WTC11 (cell line): Measurements from ENCODE around the gene WTIP.

Experiments
- ATF1 ChIP-seq: sonication (generic); formaldehyde crosslinking; IDR thresholded peaks from 2 replicates; pipeline ENCODE4 v1.8.1; 2023; ENCODE audit warnings: mild to moderate bottlenecking, moderate library complexity, missing genetic modification reagents
- CREM ChIP-seq: sonication (generic); formaldehyde crosslinking; IDR thresholded peaks from 2 replicates; pipeline ENCODE4 v1.8.1; 2022; ENCODE audit warnings: mild to moderate bottlenecking, missing genetic modification reagents, moderate library complexity
- CTCF ChIP-seq: fragments of 200-600 bp; IDR thresholded peaks from 2 replicates; pipeline ENCODE4 v1.8.0; 2022; ENCODE audit warnings: antibody characterized with exemption
- E2F4 ChIP-seq: sonication (generic); formaldehyde crosslinking; IDR thresholded peaks from 2 replicates; pipeline ENCODE4 v1.8.1; 2022; ENCODE audit warnings: low read depth, mild to moderate bottlenecking, moderate library complexity, missing genetic modification reagents, borderline replicate concordance
- ERG ChIP-seq: fragments of 250-450 bp; sonication (Bioruptor Pico); IDR thresholded peaks from 2 replicates; pipeline ENCODE4 v1.8.0; 2021; ENCODE audit warnings: mild to moderate bottlenecking
- JUN ChIP-seq: sonication (generic); formaldehyde crosslinking; IDR thresholded peaks from 2 replicates; pipeline ENCODE4 v1.8.0; 2023; ENCODE audit warnings: mild to moderate bottlenecking, missing genetic modification reagents
- NFYB ChIP-seq: sonication (generic); formaldehyde crosslinking; conservative IDR thresholded peaks from 2 replicates; pipeline ENCODE4 v1.8.0; 2022; ENCODE audit warnings: low read depth, missing genetic modification reagents
- NR1H2 ChIP-seq: sonication (generic); formaldehyde crosslinking; IDR thresholded peaks from 2 replicates; pipeline ENCODE4 v1.9.0; 2021; ENCODE audit warnings: mild to moderate bottlenecking, moderate library complexity, missing genetic modification reagents
- RELA ChIP-seq: sonication (generic); formaldehyde crosslinking; IDR thresholded peaks from 2 replicates; pipeline ENCODE4 v1.8.1; 2022; ENCODE audit warnings: missing genetic modification reagents, mild to moderate bottlenecking, borderline replicate concordance
- STAT6 ChIP-seq: sonication (generic); formaldehyde crosslinking; conservative IDR thresholded peaks from 2 replicates; pipeline ENCODE4 v1.8.1; 2023; ENCODE audit warnings: mild to moderate bottlenecking, low read depth, missing genetic modification reagents, moderate library complexity
- ZBTB21 ChIP-seq: sonication (generic); formaldehyde crosslinking; IDR thresholded peaks from 2 replicates; pipeline ENCODE4 v1.8.1; 2023; ENCODE audit warnings: mild to moderate bottlenecking, missing genetic modification reagents, borderline replicate concordance

- TF ChIP-seq NFYB (CRISPR knock-in tag): no peak
- TF ChIP-seq E2F4: no peak
- TF ChIP-seq CTCF: no peak
- no peak for TF ChIP-seq CREM (CRISPR knock-in tag)
- TF ChIP-seq NR1H2: no peak
- TF ChIP-seq ERG (CRISPR knock-in tag): no peak
- TF ChIP-seq STAT6 (CRISPR knock-in tag): no peak
- TF ChIP-seq ATF1 (CRISPR knock-in tag): no peak
- TF ChIP-seq RELA (CRISPR knock-in tag): no peak
- TF ChIP-seq ZBTB21 (CRISPR knock-in tag): no peak
- no peak for TF ChIP-seq JUN
These were observed 22.9 kb upstream of the WTIP start for GRCh38 chr19:34458677-34459076.
